NB4 (cell line): ENCODE results near the gene MALAT1.
"Not testable (repeated sequence)": the region's sequence is repeated elsewhere in the genome, so short reads cannot be mapped to it uniquely, and the experiment has no call there.

ENCODE experiments used
- DNase-seq: peaks from one replicate; pipeline ENCODE4 v3.0.0; 2010; ENCODE audit warnings: low read depth
- H3K4me3 ChIP-seq: one replicate; pipeline ENCODE4 v1.5.1; 2011; ENCODE audit warnings: mild to moderate bottlenecking, low read depth, low read length, moderate library complexity
- CTCF ChIP-seq: IDR thresholded peaks from one replicate; pipeline ENCODE4 v1.5.1; 2012; ENCODE audit warnings: low read depth, low read length
- MAX ChIP-seq: IDR thresholded peaks from 2 replicates; pipeline ENCODE4 v1.6.1; 2011; ENCODE audit warnings: low read depth, low read length
- MYC ChIP-seq: IDR thresholded peaks from 2 replicates; pipeline ENCODE4 v1.6.1; 2011; ENCODE audit warnings: low read depth, low read length
- POLR2A ChIP-seq: IDR thresholded peaks from 2 replicates; pipeline ENCODE4 v1.6.1; 2011; ENCODE audit warnings: mild to moderate bottlenecking; ENCODE audit not compliant: insufficient read length; ENCODE audit errors: extremely low read depth

Gene MALAT1

GRCh38 chr11:65506290-65506771 is 7.5 kb downstream of the MALAT1 start:
- H3K4me3 ChIP-seq, result peak overlapping the region; percentile 87
- DNase-seq, result peak; percentile 75
- TF ChIP-seq MYC, result no peak
- TF ChIP-seq CTCF, result no peak
- no peak for TF ChIP-seq POLR2A
- TF ChIP-seq MAX, result no peak

GRCh38 chr11:65506772-65507505 is 8.1 kb downstream of the MALAT1 start:
- DNase-seq, result no peak
- H3K4me3 ChIP-seq, result no peak overlapping the region
- TF ChIP-seq MYC (0 out of 2 replicates have a peak, but pooled peaks have one; percentile 13), CTCF (no peak), POLR2A (peak; percentile 59)

GRCh38 chr11:65512311-65512710 is 13.5 kb downstream of the MALAT1 start:
- not testable (repeated sequence) for H3K4me3 ChIP-seq, DNase-seq

GRCh38 chr11:65516135-65516968 is 17.5 kb downstream of the MALAT1 start:
- peak; percentile 9 for DNase-seq
- H3K4me3 ChIP-seq, result no peak overlapping the region
- TF ChIP-seq MAX (no peak), POLR2A (no peak), MYC (no peak), CTCF (no peak)

- DNase-seq, H3K4me3 ChIP-seq: not testable (repeated sequence)
Observed at GRCh38 chr11:65518941-65519549, 20.2 kb downstream of the MALAT1 start.

- not testable (repeated sequence) for DNase-seq, H3K4me3 ChIP-seq
Observed at GRCh38 chr11:65521777-65522521, 23.1 kb downstream of the MALAT1 start.

- H3K4me3 ChIP-seq, result not testable (repeated sequence)
- TF ChIP-seq MAX, result peak; percentile 16; the same call in 1 of the 2 replicates
- DNase-seq, result peak; percentile 85
Observed at GRCh38 chr11:65522718-65523630, 24.1 kb downstream of the MALAT1 start.

- DNase-seq, H3K4me3 ChIP-seq: not testable (repeated sequence)
Observed at GRCh38 chr11:65523631-65523968, 24.8 kb downstream of the MALAT1 start.
